ENCODE data around the gene RBFOX2.

GRCh38 chr22:35956850-35957249 lies 71.8 kb downstream of the RBFOX2 start:
- TF ChIP-seq, protein P1, sequence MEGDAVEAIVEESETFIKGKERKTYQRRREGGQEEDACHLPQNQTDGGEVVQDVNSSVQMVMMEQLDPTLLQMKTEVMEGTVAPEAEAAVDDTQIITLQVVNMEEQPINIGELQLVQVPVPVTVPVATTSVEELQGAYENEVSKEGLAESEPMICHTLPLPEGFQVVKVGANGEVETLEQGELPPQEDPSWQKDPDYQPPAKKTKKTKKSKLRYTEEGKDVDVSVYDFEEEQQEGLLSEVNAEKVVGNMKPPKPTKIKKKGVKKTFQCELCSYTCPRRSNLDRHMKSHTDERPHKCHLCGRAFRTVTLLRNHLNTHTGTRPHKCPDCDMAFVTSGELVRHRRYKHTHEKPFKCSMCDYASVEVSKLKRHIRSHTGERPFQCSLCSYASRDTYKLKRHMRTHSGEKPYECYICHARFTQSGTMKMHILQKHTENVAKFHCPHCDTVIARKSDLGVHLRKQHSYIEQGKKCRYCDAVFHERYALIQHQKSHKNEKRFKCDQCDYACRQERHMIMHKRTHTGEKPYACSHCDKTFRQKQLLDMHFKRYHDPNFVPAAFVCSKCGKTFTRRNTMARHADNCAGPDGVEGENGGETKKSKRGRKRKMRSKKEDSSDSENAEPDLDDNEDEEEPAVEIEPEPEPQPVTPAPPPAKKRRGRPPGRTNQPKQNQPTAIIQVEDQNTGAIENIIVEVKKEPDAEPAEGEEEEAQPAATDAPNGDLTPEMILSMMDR (conservative IDR thresholded peaks at IDR 0.05; ENCODE audit: low read depth in 2 of 2): no peak
- TF ChIP-seq POLR2AphosphoS5 (IDR thresholded peaks at IDR 0.05; ENCODE audit: low read depth): no peak
- TF ChIP-seq, protein P2, sequence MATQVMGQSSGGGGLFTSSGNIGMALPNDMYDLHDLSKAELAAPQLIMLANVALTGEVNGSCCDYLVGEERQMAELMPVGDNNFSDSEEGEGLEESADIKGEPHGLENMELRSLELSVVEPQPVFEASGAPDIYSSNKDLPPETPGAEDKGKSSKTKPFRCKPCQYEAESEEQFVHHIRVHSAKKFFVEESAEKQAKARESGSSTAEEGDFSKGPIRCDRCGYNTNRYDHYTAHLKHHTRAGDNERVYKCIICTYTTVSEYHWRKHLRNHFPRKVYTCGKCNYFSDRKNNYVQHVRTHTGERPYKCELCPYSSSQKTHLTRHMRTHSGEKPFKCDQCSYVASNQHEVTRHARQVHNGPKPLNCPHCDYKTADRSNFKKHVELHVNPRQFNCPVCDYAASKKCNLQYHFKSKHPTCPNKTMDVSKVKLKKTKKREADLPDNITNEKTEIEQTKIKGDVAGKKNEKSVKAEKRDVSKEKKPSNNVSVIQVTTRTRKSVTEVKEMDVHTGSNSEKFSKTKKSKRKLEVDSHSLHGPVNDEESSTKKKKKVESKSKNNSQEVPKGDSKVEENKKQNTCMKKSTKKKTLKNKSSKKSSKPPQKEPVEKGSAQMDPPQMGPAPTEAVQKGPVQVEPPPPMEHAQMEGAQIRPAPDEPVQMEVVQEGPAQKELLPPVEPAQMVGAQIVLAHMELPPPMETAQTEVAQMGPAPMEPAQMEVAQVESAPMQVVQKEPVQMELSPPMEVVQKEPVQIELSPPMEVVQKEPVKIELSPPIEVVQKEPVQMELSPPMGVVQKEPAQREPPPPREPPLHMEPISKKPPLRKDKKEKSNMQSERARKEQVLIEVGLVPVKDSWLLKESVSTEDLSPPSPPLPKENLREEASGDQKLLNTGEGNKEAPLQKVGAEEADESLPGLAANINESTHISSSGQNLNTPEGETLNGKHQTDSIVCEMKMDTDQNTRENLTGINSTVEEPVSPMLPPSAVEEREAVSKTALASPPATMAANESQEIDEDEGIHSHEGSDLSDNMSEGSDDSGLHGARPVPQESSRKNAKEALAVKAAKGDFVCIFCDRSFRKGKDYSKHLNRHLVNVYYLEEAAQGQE (IDR thresholded peaks at IDR 0.05; ENCODE audit: unreplicated experiment): no peak
- TF ChIP-seq CREB1 (CRISPR knock-in tag; IDR thresholded peaks at IDR 0.05; ENCODE audit: low read depth): no peak
- no peak for TF ChIP-seq EZH2 (IDR thresholded peaks at IDR 0.05; ENCODE audit: low read depth, unreplicated experiment)
- TF ChIP-seq ZNF462 (CRISPR knock-in tag; IDR thresholded peaks at IDR 0.05): no peak
- no peak for TF ChIP-seq JUNB (IDR thresholded peaks at IDR 0.05; ENCODE audit: unreplicated experiment)
- TF ChIP-seq EZH2phosphoT487 (IDR thresholded peaks at IDR 0.05; ENCODE audit: unreplicated experiment): no peak
- no peak for TF ChIP-seq ETS1 (IDR thresholded peaks at IDR 0.05)
- TF ChIP-seq NANOG (IDR thresholded peaks at IDR 0.05; ENCODE audit: borderline replicate concordance): no peak
- no peak for TF ChIP-seq ZNF114 (CRISPR knock-in tag; IDR thresholded peaks at IDR 0.05)
- no peak for TF ChIP-seq STAT1 (IDR thresholded peaks at IDR 0.05; ENCODE audit: unreplicated experiment)
- TF ChIP-seq ZNF331 (CRISPR knock-in tag; IDR thresholded peaks at IDR 0.05; ENCODE audit: low read depth): no peak

Measured in GM23338 (cell line).